Heart left ventricle (tissue), 16 donors: ENCODE data around the gene CLCA1. TPM values are rescaled to one million over a fixed set of nuclear protein-coding genes. Genes with fewer than 3 reads are reported as not detected.

Experiments
- ATAC-seq, 4 donors: fragments of 200-7000 bp; cut with Tn5 transposase; one replicate each; pipeline ENCODE4 v1.9.1; 2020 to 2022; ENCODE audit warnings: moderate library complexity in 4 of 4, mild to moderate bottlenecking in 3 of 4, moderate number of reproducible peaks in 1 of 4
- DNase-seq, 5 donors: peaks; one replicate each; pipeline ENCODE4 v3.0.0-alpha.2; 2020
- H3K27ac ChIP-seq, 12 donors: fragments of 200-600 bp; sonication (generic) in 4 of 12; one replicate each; pipeline versions ENCODE4 v1.5.0 to v1.8.0; 2016 to 2022; ENCODE audit warnings: mild to moderate bottlenecking in 2 of 12
- H3K27me3 ChIP-seq, 9 donors: fragments of 200-600 bp; sonication (generic) in 2 of 9; one replicate each; pipeline versions ENCODE4 v1.5.1 to v1.8.0; 2016 to 2022; ENCODE audit warnings: mild to moderate bottlenecking in 3 of 9
- H3K36me3 ChIP-seq, 9 donors: fragments of 200-600 bp; sonication (generic) in 2 of 9; one replicate each; pipeline versions ENCODE4 v1.5.0 to v1.8.0; 2018 to 2022; ENCODE audit warnings: mild to moderate bottlenecking in 2 of 9
- H3K4me1 ChIP-seq, 12 donors: fragments of 200-600 bp; sonication (generic) in 4 of 12; one replicate each; pipeline versions ENCODE4 v1.5.0 to v1.8.0; 2016 to 2022; ENCODE audit warnings: mild to moderate bottlenecking in 3 of 12
- H3K4me3 ChIP-seq, 12 donors: fragments of 200-600 bp; sonication (generic) in 4 of 12; one replicate each; pipeline versions ENCODE4 v1.5.0 to v1.8.0; 2017 to 2022; ENCODE audit warnings: mild to moderate bottlenecking in 9 of 12, moderate library complexity in 4 of 12
- H3K9me3 ChIP-seq, 12 donors: fragments of 200-600 bp; sonication (generic) in 4 of 12; one replicate each; pipeline versions ENCODE4 v1.5.0 to v1.8.0; 2016 to 2022; ENCODE audit warnings: mild to moderate bottlenecking in 1 of 12
- POLR2A ChIP-seq, 2 donors: fragments of 450-650 bp; IDR thresholded peaks; one replicate each; pipeline ENCODE4 v1.6.1; 2017; ENCODE audit warnings: antibody characterized with exemption in 2 of 2, mild to moderate bottlenecking in 2 of 2, moderate library complexity in 2 of 2
- WGBS, 4 donors: extraction: QIAGEN DNeasy Blood & Tissue Kit in 2 of 4; methylation state at CpG; one replicate each; pipeline versions ENCODE4 v1.1.5 to v1.1.7; 2013 to 2018; 5-methylcytosine and 5-hydroxymethylcytosine counted together
- intact Hi-C, 10 donors: fragments of 100-400 bp; cut with DNase I; formaldehyde crosslinking; loops; one replicate each; pipeline versions ENCODE4 v1.11.1 to v1.14.2; 2022
- polyA plus RNA-seq, 2 donors: library from polyadenylated mRNA; stranded (reverse); fragments of 200-250 nt; gene quantifications; one replicate each; pipeline ENCODE4 v1.2.3, GENCODE V29; 2013
- total RNA-seq, 9 donors: library from RNA; depleted of rRNA in 2 of 9; stranded (reverse); fragments of >200 nt in 2 of 9; fragmentation: NEBNext Ultra II Directional in 3 of 9; extraction: Animal tissue kit (Norgen Biotek cat#: 25700) in 3 of 9; gene quantifications; one replicate each; pipeline versions ENCODE4 v1.1.0 to v1.2.4, GENCODE V29; 2016 to 2023
- TF ChIP-seq, protein P1 (sequence below), 12 donors: fragments of 200-600 bp; sonication (generic) in 4 of 12; IDR thresholded peaks; one replicate each; pipeline versions ENCODE4 v1.5.0 to v1.8.0; 2018 to 2022; ENCODE audit warnings: antibody characterized with exemption in 12 of 12, mild to moderate bottlenecking in 5 of 12
- donor health status: ischemic (EF 13 %, LVEDD 7.1; RV severe dilation, severe dysfunction).
- donor health status: healthy with polysubstance abuse.
- donor health status: DM: no; HTN: yes; CAD: no.
- donor health status: DM: no; HTN: no; CAD: no.
- donor health status: ischemic (EF 25% LVEDD 6.9; RV normal size, moderate dysfunction).
- donor health status: ischemic (EF 25% LVEDD 5.7; RV mildly dilated, moderate dysfunction).
- donor health status: healthy.
- donor health status: DM: yes; HTN: yes; CAD: no.
- donor health status: ischemic (EF 35%, LVEDD 5.7; RV mildly dilated, moderate dysfunction).
- donor health status: nonischemic (EF 11% LVEDD 7.7; RV severe dilation, severe dysfunction).
- donor health status: DM: yes; HTN: yes; CAD: no.
- donor health status: PGD.
- donor health status: ischemic (EF 29% LVEDD 5.4; RV normal size, mild dysfunction).
- donor health status: nonischemic (EF 23%, LVEDD 6.1; RV moderate dilation, normal function).

The CLCA1 gene
- total and polyA plus RNA-seq, 11 donors = 0.06 to 0.07 TPM; not detected in 9

DNA sequence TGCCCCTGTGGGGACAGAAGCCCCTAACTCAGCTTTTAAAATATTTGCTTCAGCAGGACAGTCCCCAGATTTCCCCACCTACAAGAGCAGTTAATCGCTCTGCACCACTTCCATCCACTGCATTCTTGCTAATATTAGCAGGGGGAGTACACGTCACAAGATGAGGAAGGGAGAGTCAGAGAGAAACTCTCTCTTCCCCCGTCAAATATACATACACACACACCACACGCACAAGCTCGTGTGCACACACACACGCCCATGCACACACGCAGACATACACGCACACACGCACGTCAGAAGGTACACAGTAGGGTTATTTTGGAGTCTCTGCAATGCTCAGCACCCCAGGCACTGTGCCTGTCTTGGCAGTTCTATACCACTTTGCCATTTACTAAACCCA, 2.1 kb downstream of the CLCA1 start:
- Histone ChIP-seq H3K4me3 (no peak overlapping the region), H3K36me3 (no peaks in the 10 kb centered on the region), H3K4me1 (no peaks in the 10 kb centered on the region), H3K27me3 (no peaks in the 10 kb centered on the region), H3K27ac (no peak overlapping the region), H3K9me3 (no peaks in the 10 kb centered on the region)
- intact Hi-C loops = loop anchor here in 9 of 10 donors (5.0 to 10.0 kb wide), 5 partner anchors 36 to 274 kb away; no protein-coding TSS in a partner anchor
- TF ChIP-seq, protein P1, sequence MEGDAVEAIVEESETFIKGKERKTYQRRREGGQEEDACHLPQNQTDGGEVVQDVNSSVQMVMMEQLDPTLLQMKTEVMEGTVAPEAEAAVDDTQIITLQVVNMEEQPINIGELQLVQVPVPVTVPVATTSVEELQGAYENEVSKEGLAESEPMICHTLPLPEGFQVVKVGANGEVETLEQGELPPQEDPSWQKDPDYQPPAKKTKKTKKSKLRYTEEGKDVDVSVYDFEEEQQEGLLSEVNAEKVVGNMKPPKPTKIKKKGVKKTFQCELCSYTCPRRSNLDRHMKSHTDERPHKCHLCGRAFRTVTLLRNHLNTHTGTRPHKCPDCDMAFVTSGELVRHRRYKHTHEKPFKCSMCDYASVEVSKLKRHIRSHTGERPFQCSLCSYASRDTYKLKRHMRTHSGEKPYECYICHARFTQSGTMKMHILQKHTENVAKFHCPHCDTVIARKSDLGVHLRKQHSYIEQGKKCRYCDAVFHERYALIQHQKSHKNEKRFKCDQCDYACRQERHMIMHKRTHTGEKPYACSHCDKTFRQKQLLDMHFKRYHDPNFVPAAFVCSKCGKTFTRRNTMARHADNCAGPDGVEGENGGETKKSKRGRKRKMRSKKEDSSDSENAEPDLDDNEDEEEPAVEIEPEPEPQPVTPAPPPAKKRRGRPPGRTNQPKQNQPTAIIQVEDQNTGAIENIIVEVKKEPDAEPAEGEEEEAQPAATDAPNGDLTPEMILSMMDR (IDR thresholded peaks at IDR 0.05) = no peak
- no peak for TF ChIP-seq POLR2A (IDR thresholded peaks at IDR 0.05)
- DNase-seq (no peak), ATAC-seq (peak in 1 of 4 donors; percentile 32)
- 79 to 89% (median 84%) methylated on average over 10 of the region's 10 CpGs for WGBS, 4 donors

DNA sequence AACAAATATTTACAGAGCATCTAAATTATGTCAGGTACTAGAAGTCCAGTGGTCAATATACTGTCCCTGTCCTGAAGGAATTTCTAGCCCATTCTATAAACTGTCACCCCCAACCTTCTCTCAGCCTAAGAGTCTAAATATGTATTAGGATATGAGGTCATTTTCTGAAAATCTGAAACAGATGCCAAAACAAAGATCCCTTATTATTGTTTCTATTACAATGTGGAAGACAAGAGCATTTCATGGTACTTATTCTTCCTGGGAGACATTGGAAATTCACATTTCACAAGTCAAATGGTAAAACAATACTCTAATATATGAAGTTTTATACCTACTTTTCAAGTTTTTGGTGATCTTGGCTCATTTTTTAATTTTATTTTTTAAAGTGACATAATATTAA, 2.6 kb downstream of the CLCA1 start:
- DNase-seq (no peak), ATAC-seq (no peak)
- Histone ChIP-seq H3K4me3 (no peak overlapping the region), H3K9me3 (no peaks in the 10 kb centered on the region), H3K36me3 (no peaks in the 10 kb centered on the region), H3K27me3 (no peaks in the 10 kb centered on the region), H3K27ac (no peak overlapping the region), H3K4me1 (no peaks in the 10 kb centered on the region)
- intact Hi-C loops = loop anchor here in 9 of 10 donors (5.0 to 10.0 kb wide), 5 partner anchors 36 to 274 kb away; no protein-coding TSS in a partner anchor
- TF ChIP-seq, protein P1 (IDR thresholded peaks at IDR 0.05) = no peak
- no peak for TF ChIP-seq POLR2A (IDR thresholded peaks at IDR 0.05)

DNA sequence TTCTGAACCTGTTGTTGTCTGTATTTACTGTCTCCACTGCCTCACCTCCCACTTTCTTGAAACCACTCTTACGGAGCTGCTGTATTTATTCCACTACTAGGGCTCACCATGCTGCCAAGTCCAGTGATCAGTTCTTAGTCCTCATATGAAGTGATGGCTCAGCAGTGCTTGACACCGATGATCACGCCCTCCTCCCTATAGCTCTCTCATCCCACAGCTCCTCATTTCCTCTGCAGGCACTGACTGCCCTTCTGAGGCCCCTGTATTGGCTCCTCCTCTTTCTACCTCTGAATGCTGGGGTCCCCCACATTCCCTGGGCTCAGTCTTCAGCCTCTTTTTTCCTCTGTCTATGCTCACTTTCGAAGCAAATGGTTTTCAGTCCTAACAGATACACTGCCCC, 3.4 kb downstream of the CLCA1 start:
- intact Hi-C loops = loop anchor here in 9 of 10 donors (5.0 to 10.0 kb wide), 5 partner anchors 35 to 273 kb away; no protein-coding TSS in a partner anchor
- no peak for DNase-seq
- 69 to 77% (median 72%) methylated on average over 4 of the region's 4 CpGs for WGBS, 4 donors
- ATAC-seq = no peak
- H3K4me1 ChIP-seq = no peaks in the 10 kb centered on the region
- H3K27ac ChIP-seq = no peak overlapping the region
- H3K9me3 ChIP-seq = no peaks in the 10 kb centered on the region
- H3K36me3 ChIP-seq = no peaks in the 10 kb centered on the region
- TF ChIP-seq, protein P1 (IDR thresholded peaks at IDR 0.05) = no peak
- no peak for TF ChIP-seq POLR2A (IDR thresholded peaks at IDR 0.05)
- no peak overlapping the region for H3K4me3 ChIP-seq
- no peaks in the 10 kb centered on the region for H3K27me3 ChIP-seq

DNA sequence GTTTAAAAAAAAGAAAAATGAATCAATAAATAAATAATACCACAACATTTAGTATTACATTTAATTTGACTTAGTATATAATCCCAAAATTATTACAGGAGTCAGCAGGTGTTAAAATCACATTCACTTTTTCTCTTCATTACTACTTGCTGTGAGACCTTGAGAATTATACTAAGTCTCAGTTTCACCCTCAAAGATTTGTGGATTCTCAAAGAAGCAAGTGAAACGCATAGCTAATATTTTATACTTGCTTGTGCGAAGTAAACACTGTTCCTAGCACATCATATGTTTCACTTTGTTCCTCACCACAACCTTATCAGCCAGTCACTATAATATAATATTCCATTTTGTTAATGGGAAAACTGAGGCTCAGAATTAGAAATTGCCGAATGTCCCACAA, 4.0 kb downstream of the CLCA1 start:
- H3K27me3 ChIP-seq = no peaks in the 10 kb centered on the region
- DNase-seq = no peak
- H3K9me3 ChIP-seq = no peaks in the 10 kb centered on the region
- ATAC-seq = no peak
- intact Hi-C loops = loop anchor here in 9 of 10 donors (5.0 to 10.0 kb wide), 5 partner anchors 35 to 272 kb away; no protein-coding TSS in a partner anchor
- WGBS, 4 donors = 59 to 91% (median 69%) methylated on average over 3 of the region's 3 CpGs
- no peaks in the 10 kb centered on the region for H3K4me1 ChIP-seq
- no peak overlapping the region for H3K27ac ChIP-seq
- H3K36me3 ChIP-seq = no peaks in the 10 kb centered on the region
- TF ChIP-seq POLR2A (IDR thresholded peaks at IDR 0.05) = no peak
- TF ChIP-seq, protein P1 (IDR thresholded peaks at IDR 0.05) = no peak
- H3K4me3 ChIP-seq = no peak overlapping the region
